Calu3 (cell line): ENCODE measurements around the gene ANOS1. TPM values are rescaled to one million over a fixed set of nuclear protein-coding genes. Genes with fewer than 3 reads are reported as not detected.

ENCODE experiments used
- BruUV-seq: library from RNA; stranded (reverse); fragments of 400-500 nt; replicated peaks from 2 replicates; lab custom pipeline; 2021; lab: Mats Ljungman, UMichigan
- CTCF ChIA-PET: fragments of 300-600 bp; sonication (Branson Sonifier 250); formaldehyde crosslinking; loops from one replicate; lab custom pipeline; 2022; ENCODE audit warnings: antibody characterized with exemption; lab: Charles Lee
- DNase-seq: peaks from one replicate; pipeline ENCODE4 v3.0.0; 2022
- H3K27ac Mint-ChIP-seq: one replicate; pipeline ENCODE4 v1.8.0; 2022; ENCODE audit warnings: mixed read lengths; ENCODE audit not compliant: unreplicated experiment
- H3K27me3 Mint-ChIP-seq: one replicate; pipeline ENCODE4 v1.8.0; 2022; ENCODE audit warnings: mixed read lengths; ENCODE audit not compliant: unreplicated experiment
- H3K36me3 Mint-ChIP-seq: one replicate; pipeline ENCODE4 v1.8.0; 2022; ENCODE audit warnings: mild to moderate bottlenecking, moderate library complexity, mixed read lengths; ENCODE audit not compliant: insufficient read depth, unreplicated experiment
- H3K4me1 Mint-ChIP-seq: one replicate; pipeline ENCODE4 v1.8.0; 2022; ENCODE audit warnings: mild to moderate bottlenecking, low read depth, mixed read lengths; ENCODE audit not compliant: unreplicated experiment
- H3K4me3 Mint-ChIP-seq: one replicate; pipeline ENCODE4 v1.8.0; 2022; ENCODE audit warnings: mild to moderate bottlenecking, low read depth, moderate library complexity, mixed read lengths; ENCODE audit not compliant: unreplicated experiment
- H3K9me3 Mint-ChIP-seq: one replicate; pipeline ENCODE4 v1.8.0; 2022; ENCODE audit warnings: low read depth, mixed read lengths; ENCODE audit not compliant: unreplicated experiment
- intact Hi-C: fragments of 100-400 bp; cut with micrococcal nuclease; formaldehyde crosslinking; loops from one replicate; pipeline ENCODE4 v1.10.0; 2022; ENCODE audit not compliant: unreplicated experiment
- total RNA-seq: library from RNA; stranded (reverse); gene quantifications from 2 replicates; pipeline ENCODE4 v1.2.3, GENCODE V29; 2022
- TF ChIP-seq, protein P1 (sequence below): fragments of 200-600 bp; IDR thresholded peaks from one replicate; pipeline ENCODE4 v1.8.0; 2022; ENCODE audit warnings: antibody characterized with exemption; ENCODE audit not compliant: unreplicated experiment

The ANOS1 gene
- total RNA-seq, 1 experiment from 2014 or later = 0.33 TPM

DNA sequence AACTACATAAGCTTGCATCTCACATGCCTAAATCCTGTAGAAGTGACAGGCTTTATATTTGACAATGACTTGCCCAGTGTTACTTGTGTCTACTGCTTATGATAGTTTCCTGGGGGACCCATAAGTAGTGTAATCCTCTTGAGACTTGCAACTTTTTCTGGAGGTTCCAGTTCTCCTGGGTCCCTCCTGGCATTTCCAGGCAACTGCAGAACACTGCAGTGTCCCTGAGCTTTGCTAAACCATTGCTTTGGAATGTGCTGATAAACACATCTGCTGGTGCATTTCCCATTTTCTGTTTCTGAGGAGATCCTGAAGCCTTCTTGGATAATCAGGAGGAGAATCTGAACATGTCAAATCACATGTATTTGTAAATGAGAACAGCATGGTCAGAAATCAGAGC is 82.0 kb downstream of the ANOS1 start:
- Mint-ChIP-seq H3K27ac (no peak overlapping the region), H3K4me1 (no peaks in the 10 kb centered on the region), H3K4me3 (no peak overlapping the region), H3K9me3 (no peaks in the 10 kb centered on the region), H3K27me3 (no peaks in the 10 kb centered on the region), H3K36me3 (no peaks in the 10 kb centered on the region)
- DNase-seq = no peak
- TF ChIP-seq, protein P1, sequence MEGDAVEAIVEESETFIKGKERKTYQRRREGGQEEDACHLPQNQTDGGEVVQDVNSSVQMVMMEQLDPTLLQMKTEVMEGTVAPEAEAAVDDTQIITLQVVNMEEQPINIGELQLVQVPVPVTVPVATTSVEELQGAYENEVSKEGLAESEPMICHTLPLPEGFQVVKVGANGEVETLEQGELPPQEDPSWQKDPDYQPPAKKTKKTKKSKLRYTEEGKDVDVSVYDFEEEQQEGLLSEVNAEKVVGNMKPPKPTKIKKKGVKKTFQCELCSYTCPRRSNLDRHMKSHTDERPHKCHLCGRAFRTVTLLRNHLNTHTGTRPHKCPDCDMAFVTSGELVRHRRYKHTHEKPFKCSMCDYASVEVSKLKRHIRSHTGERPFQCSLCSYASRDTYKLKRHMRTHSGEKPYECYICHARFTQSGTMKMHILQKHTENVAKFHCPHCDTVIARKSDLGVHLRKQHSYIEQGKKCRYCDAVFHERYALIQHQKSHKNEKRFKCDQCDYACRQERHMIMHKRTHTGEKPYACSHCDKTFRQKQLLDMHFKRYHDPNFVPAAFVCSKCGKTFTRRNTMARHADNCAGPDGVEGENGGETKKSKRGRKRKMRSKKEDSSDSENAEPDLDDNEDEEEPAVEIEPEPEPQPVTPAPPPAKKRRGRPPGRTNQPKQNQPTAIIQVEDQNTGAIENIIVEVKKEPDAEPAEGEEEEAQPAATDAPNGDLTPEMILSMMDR = no peak
- CTCF ChIA-PET = interaction anchor here (1.0 kb wide), 1 partner anchor 88 kb away, joined by 4 read pairs; no protein-coding TSS in a partner anchor
- intact Hi-C loops = no loop called here
- BruUV-seq = no TSS peak

DNA sequence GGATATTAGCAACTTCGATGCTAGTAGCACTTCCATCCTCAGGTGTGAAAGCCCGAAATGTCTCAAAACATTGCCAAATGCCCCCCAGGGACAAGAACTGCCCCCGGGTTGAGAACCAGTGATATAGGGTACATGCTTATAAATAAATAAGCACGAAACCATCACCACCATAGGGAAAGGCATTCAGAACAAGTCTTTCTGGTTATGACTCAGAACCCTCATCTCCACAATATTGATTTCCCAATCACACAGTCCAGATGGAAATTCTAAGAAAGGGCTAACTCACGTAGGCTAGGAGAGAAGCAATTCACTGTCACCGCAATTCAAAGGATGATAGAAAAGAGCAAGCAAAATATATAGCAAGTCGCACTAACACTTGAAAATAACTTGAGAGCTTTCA is 84.8 kb downstream of the ANOS1 start:
- Mint-ChIP-seq H3K4me1 (no peaks in the 10 kb centered on the region), H3K4me3 (no peak overlapping the region), H3K27me3 (no peaks in the 10 kb centered on the region), H3K27ac (no peak overlapping the region), H3K36me3 (no peaks in the 10 kb centered on the region), H3K9me3 (no peaks in the 10 kb centered on the region)
- CTCF ChIA-PET = no interaction called here
- TF ChIP-seq, protein P1 = no peak
- intact Hi-C loops = no loop called here
- no TSS peak for BruUV-seq
- DNase-seq = no peak

DNA sequence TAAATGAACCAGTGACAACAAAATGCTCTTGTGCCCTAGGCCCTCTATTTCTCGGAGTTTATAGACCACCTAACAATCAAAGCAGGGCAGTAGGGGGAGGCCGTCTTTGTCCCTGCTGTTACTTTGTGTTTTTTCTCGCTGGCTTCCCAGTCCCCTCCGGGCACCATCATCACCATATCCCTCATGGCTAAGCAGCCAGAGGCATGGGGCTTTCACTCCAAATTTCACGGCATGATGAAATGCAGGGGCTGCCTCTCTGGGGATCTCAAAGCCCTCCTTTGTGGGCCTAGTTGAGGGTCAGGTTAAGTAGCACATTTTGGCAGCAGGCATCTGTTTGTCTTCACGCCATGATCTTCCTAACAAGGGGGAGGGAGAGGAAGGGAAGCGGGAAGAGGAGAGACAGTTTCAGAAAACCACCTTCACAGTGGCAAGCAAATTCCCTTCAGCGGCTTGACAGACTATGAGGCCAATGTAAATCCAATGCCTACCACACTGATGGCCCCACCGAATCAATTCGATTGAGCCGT is 91.9 kb downstream of the ANOS1 start:
- no peak overlapping the region for H3K4me3 Mint-ChIP-seq
- CTCF ChIA-PET = no interaction called here

DNA sequence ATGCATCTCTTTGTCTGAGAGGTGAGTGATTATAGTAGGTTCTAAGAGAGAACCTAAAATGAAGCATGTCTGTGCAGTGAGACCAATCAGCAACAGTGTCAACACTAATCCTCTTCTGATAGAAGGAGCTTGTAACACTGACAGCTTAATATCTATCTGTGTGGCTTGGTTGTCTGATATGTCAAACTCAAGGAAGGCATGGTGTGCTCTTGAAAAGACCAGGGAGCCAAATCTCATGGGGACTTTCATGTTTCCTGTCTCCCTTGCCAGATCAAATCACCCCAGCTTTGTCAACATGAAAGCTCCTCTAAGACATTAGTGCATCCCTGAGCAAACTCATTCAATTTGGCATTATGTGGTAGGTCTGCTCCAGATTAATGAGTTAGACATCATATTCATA is 95.4 kb downstream of the ANOS1 start:
- BruUV-seq = no TSS peak
- no peak overlapping the region for H3K27ac Mint-ChIP-seq

More for the DNA sequence above, 91.9 kb downstream of the ANOS1 start:
- Mint-ChIP-seq H3K27me3 (peaks cover 13% of the 10 kb centered on the region), H3K27ac (no peak overlapping the region), H3K36me3 (no peaks in the 10 kb centered on the region), H3K4me1 (no peaks in the 10 kb centered on the region), H3K9me3 (no peaks in the 10 kb centered on the region)
- no TSS peak for BruUV-seq
- TF ChIP-seq, protein P1 = no peak
- no peak for DNase-seq
- intact Hi-C loops = no loop called here

More for the DNA sequence above, 95.4 kb downstream of the ANOS1 start:
- Mint-ChIP-seq H3K4me3 (no peak overlapping the region), H3K9me3 (no peaks in the 10 kb centered on the region), H3K36me3 (no peaks in the 10 kb centered on the region), H3K4me1 (no peaks in the 10 kb centered on the region), H3K27me3 (peaks cover 12% of the 10 kb centered on the region)
- CTCF ChIA-PET = no interaction called here
- intact Hi-C loops = no loop called here
- TF ChIP-seq, protein P1 = no peak
- DNase-seq = no peak
